Kidney (tissue), 14 donors: ENCODE data around the gene RIT2. TPM values are rescaled to one million over a fixed set of nuclear protein-coding genes. Genes with fewer than 3 reads are reported as not detected.

ENCODE experiments used
- DNase-seq, 5 donors: peaks; one replicate each; pipeline ENCODE4 v3.0.0-alpha.2; 2013 to 2020
- FAIRE-seq: peaks from 2 replicates; lab custom pipeline; 2012; peaks lifted over from hg19 to GRCh38; lab: Jason Lieb, UNC
- H3K27ac ChIP-seq, 2 donors: one replicate each; pipeline ENCODE4 v1.7.0; 2013; ENCODE audit warnings: low read depth in 2 of 2, low read length in 2 of 2, inconsistent platforms in 1 of 2
- H3K27me3 ChIP-seq: one replicate; pipeline ENCODE4 v1.7.1; 2013; ENCODE audit warnings: low read length, inconsistent platforms; ENCODE audit not compliant: control insufficient read depth, insufficient read depth
- H3K36me3 ChIP-seq, 3 donors: one replicate each; pipeline versions ENCODE4 v1.7.0 to v1.7.1; 2013; ENCODE audit warnings: low read length in 3 of 3, control low read depth in 1 of 3, inconsistent platforms in 1 of 3; ENCODE audit not compliant: insufficient read depth in 3 of 3, control insufficient read depth in 2 of 3
- H3K4me1 ChIP-seq, 3 donors: one replicate each; pipeline versions ENCODE4 v1.7.0 to v1.7.1; 2013; ENCODE audit warnings: low read length in 3 of 3, inconsistent platforms in 1 of 3, low read depth in 1 of 3; ENCODE audit not compliant: control insufficient read depth in 2 of 3, insufficient read depth in 2 of 3
- H3K4me3 ChIP-seq, 3 donors: one replicate each; pipeline versions ENCODE4 v1.7.0 to v1.8.1; 2013; ENCODE audit warnings: low read length in 3 of 3, control low read depth in 1 of 3, inconsistent platforms in 1 of 3
- H3K9ac ChIP-seq, 3 donors: one replicate each; pipeline versions ENCODE4 v1.7.0 to v1.7.1; 2013; ENCODE audit warnings: low read length in 3 of 3, control low read depth in 1 of 3, inconsistent platforms in 1 of 3
- H3K9me3 ChIP-seq, 3 donors: one replicate each; pipeline versions ENCODE4 v1.7.0 to v1.7.1; 2013; ENCODE audit warnings: low read length in 3 of 3, control low read depth in 1 of 3, inconsistent platforms in 1 of 3; ENCODE audit not compliant: control insufficient read depth in 2 of 3, insufficient read depth in 1 of 3
- intact Hi-C: fragments of 100-400 bp; cut with DNase I; formaldehyde crosslinking; loops from one replicate; pipeline ENCODE4 v1.11.1; 2022
- polyA plus RNA-seq: library from polyadenylated mRNA; stranded (reverse); fragments of 350-450 nt; fragmentation: Illumina TruSeq; extraction: RNeasy Lipid Tissue Mini Kit (QIAGEN cat#74804); gene quantifications from one replicate; pipeline ENCODE4 v1.2.3, GENCODE V29; 2014; ENCODE audit warnings: low read depth, low replicate concordance; ENCODE audit not compliant: insufficient read depth
- total RNA-seq: library from RNA; stranded (reverse); fragmentation: NEBNext Ultra II Directional; extraction: Animal tissue kit (Norgen Biotek cat#: 25700); gene quantifications from one replicate; pipeline ENCODE4 v1.2.1, GENCODE V29; 2021
- TF ChIP-seq, protein P1 (sequence below): IDR thresholded peaks from 3 replicates; pipeline ENCODE4 v1.5.1; 2012; ENCODE audit warnings: mild to moderate bottlenecking, moderate library complexity, borderline replicate concordance; ENCODE audit not compliant: insufficient read depth; ENCODE audit errors: extremely low read depth
- donor health status: control.
- donor health status: control.
- donor health status: control.
- donor health status: control.
- donor health status: control.
- donor health status: DM: yes; HTN: yes; CAD: no.
- donor health status: Normal renal cell carcinoma (clear cell type).

RIT2 gene
- total and polyA plus RNA-seq, 2 donors from 2014 or later, result not detected

DNA sequence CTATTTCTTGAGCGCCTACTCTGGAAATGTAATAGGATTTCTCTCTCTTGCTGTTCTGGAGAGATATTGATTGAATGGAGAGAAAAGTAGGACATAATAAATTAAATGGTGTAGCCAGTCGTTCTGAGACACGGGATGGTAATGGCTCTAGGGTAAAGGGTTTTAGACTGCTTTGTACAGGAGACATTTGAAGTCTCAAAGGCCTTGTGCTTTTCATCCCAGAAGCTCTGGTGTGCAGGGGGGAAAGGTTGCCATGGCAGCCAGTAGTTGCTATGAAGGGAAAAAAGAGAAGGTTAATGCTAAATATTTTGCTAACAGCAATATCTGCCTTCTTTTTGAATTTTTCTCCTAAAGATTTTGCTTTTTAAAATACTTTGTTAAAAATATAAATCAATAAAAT, 359.3 kb downstream of the RIT2 start:
- Histone ChIP-seq H3K9me3 (no peaks in the 10 kb centered on the region), H3K27ac (no peak overlapping the region), H3K36me3 (no peaks in the 10 kb centered on the region), H3K9ac (no peak overlapping the region), H3K4me3 (no peak overlapping the region), H3K4me1 (no peaks in the 10 kb centered on the region), H3K27me3 (no peaks in the 10 kb centered on the region)
- intact Hi-C loops, result no loop called here
- FAIRE-seq (no peak), DNase-seq (no peak)
- TF ChIP-seq, protein P1, sequence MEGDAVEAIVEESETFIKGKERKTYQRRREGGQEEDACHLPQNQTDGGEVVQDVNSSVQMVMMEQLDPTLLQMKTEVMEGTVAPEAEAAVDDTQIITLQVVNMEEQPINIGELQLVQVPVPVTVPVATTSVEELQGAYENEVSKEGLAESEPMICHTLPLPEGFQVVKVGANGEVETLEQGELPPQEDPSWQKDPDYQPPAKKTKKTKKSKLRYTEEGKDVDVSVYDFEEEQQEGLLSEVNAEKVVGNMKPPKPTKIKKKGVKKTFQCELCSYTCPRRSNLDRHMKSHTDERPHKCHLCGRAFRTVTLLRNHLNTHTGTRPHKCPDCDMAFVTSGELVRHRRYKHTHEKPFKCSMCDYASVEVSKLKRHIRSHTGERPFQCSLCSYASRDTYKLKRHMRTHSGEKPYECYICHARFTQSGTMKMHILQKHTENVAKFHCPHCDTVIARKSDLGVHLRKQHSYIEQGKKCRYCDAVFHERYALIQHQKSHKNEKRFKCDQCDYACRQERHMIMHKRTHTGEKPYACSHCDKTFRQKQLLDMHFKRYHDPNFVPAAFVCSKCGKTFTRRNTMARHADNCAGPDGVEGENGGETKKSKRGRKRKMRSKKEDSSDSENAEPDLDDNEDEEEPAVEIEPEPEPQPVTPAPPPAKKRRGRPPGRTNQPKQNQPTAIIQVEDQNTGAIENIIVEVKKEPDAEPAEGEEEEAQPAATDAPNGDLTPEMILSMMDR, result no peak

- no peak for DNase-seq
- TF ChIP-seq, protein P1, result no peak
- no peaks in the 10 kb centered on the region for H3K9me3 ChIP-seq
- no peaks in the 10 kb centered on the region for H3K36me3 ChIP-seq
- H3K27me3 ChIP-seq, result no peaks in the 10 kb centered on the region
- no peak overlapping the region for H3K27ac ChIP-seq
- no peak for FAIRE-seq
- intact Hi-C loops, result no loop called here
- no peak overlapping the region for H3K9ac ChIP-seq
- no peaks in the 10 kb centered on the region for H3K4me1 ChIP-seq
- H3K4me3 ChIP-seq, result no peak overlapping the region
Observed at GRCh38 chr18:42752916-42753315, 362.6 kb downstream of the RIT2 start.

DNA sequence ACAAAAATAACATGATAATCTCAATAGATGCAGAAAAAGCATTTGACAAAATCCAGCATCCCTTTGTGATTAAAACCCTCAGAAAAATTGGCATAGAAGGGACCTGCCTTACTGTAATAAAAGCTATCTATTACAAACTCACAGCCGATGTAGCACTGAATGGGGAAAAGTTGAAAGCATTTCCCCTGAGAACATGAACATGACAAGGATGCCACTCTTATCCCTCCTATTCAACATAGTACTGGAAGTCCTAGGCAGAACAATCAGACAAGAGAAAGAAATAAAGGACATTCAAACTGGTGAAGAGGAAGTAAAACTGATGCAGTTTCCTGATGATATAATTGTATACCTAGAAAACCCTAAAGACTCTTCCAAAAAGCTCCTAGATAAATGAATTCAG, 368.7 kb downstream of the RIT2 start:
- H3K4me1 ChIP-seq, result no peaks in the 10 kb centered on the region
- no peak overlapping the region for H3K9ac ChIP-seq
- intact Hi-C loops, result no loop called here
- DNase-seq, result no peak
- H3K36me3 ChIP-seq, result no peaks in the 10 kb centered on the region
- H3K9me3 ChIP-seq, result no peaks in the 10 kb centered on the region
- H3K27me3 ChIP-seq, result no peaks in the 10 kb centered on the region
- no peak overlapping the region for H3K4me3 ChIP-seq
- no peak overlapping the region for H3K27ac ChIP-seq
- no peak for FAIRE-seq
- TF ChIP-seq, protein P1, result no peak

- Histone ChIP-seq H3K27me3 (no peaks in the 10 kb centered on the region), H3K36me3 (no peaks in the 10 kb centered on the region), H3K9me3 (no peaks in the 10 kb centered on the region), H3K4me3 (no peak overlapping the region), H3K27ac (no peak overlapping the region), H3K4me1 (no peaks in the 10 kb centered on the region), H3K9ac (no peak overlapping the region)
- FAIRE-seq (no peak), DNase-seq (no peak)
- intact Hi-C loops, result no loop called here
- TF ChIP-seq, protein P1, result no peak
Observed at GRCh38 chr18:42745931-42746330, 369.6 kb downstream of the RIT2 start.
